NCI-H1694 (cell line): ENCODE data around the gene GAB2.

ENCODE experiments used
- DNase-seq: peaks from one replicate; lab custom pipeline; 2025; lab: John Stamatoyannopoulos, UW

Gene GAB2

GRCh38 chr11:78203184-78203583, 214.4 kb downstream of the GAB2 start:
- no peak for DNase-seq

GRCh38 chr11:78202733-78203167, 214.9 kb downstream of the GAB2 start:
- DNase-seq = no peak

GRCh38 chr11:78201096-78201818, 216.4 kb downstream of the GAB2 start:
- DNase-seq = no peak

DNA sequence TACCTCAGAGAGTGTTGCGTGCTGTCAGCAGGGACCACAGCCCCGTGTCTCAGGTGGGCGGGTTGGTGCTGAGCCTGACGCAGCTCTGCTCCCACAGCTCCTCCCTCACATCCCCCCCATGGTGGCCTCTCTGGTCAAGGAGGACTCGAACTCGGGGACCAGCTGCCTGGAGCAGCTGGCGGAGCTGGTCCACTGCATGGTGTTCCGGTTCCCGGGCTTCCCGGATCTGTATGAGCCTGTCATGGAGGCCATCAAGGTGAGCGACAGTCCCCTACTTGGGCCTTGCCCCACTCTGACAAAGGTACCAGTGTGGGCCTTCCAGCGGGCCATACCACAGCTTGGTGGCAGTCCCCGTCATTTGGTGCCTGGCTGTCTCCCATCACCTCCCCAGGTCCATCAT, 217.1 kb downstream of the GAB2 start:
- no peak for DNase-seq

DNA sequence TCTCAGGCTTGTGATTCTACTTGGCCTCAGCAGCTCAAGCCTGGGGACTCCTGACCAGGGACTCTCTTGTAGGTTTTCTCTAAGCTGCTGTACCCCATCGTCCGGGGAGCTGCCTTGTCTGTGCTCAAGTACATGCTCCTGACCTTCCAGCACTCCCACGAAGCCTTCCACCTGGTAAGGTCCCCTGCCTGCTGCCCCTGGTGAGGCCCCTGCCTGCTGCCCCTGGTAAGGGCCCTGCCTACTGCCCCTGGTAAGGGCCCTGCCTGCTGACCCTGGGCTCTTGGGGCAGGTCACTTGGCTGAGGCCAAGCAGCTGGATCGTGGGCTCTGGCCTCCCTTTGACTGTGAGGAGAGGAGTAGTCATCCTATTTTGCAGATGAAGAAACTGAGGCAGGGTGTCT, 217.6 kb downstream of the GAB2 start:
- no peak for DNase-seq

GRCh38 chr11:78199653-78200015, 218.0 kb downstream of the GAB2 start:
- DNase-seq = no peak

DNA sequence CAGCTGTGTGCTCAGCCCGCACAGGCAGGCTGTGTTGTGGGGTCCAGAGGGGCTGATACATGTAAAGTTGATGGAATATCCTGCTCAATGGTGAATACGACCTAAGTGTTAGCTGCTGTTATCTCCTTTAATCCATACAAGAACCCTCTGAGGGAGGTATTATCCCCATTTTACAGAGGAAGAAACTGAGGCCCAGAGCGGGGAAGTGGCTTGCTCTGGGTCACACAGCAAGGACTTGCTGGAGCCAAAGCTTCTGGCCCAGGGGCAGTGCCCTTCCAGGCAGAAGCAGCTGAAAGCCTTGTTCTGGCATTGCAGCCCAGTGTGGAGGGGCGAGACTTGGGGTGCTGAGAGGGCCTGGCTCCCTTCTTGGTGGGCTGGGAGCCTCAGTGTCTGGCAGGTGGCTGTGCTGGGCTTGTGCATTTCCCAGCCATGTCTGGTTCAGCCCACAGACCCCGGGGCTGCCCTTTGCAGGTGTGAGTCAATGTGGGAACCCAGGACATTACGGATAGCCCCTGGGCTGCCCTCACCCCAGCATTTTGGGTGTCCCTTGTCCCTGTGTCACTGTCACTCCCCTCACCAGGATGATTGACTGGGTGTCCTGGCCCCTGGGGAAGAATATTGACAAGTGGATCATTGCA, 218.5 kb downstream of the GAB2 start:
- DNase-seq = no peak

GRCh38 chr11:78197816-78198215, 219.8 kb downstream of the GAB2 start:
- no peak for DNase-seq

- DNase-seq = no peak
Observed at GRCh38 chr11:78196661-78197091, 220.9 kb downstream of the GAB2 start.

DNA sequence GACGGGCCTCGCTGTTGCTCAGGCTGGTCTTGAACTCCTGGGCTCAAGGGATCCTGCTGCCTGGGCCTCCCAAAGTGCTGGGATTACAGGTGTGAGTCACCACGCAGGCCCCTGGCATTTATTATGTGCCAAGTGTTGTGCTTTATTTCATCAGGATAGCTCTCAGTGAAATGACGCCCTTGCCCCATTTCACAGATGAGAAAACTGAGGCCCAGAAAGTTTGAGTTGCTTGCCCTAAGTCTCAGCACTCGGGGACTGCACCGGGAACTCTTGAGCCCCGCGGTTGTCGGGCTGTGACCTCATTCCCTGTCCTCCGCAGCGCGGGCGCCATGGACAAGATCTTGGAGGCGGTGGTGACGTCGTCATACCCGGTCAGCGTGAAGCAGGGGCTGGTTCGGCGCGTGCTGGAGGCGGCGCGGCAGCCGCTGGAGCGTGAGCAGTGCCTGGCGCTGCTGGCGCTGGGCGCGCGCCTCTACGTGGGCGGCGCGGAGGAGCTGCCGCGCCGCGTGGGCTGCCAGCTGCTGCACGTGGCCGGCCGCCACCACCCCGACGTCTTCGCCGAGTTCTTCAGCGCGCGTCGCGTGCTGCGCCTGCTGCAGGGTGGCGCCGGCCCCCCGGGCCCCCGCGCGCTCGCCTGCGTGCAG, 221.6 kb downstream of the GAB2 start:
- no peak for DNase-seq

- no peak for DNase-seq
Observed at GRCh38 chr11:78194490-78194889, 223.1 kb downstream of the GAB2 start.

DNA sequence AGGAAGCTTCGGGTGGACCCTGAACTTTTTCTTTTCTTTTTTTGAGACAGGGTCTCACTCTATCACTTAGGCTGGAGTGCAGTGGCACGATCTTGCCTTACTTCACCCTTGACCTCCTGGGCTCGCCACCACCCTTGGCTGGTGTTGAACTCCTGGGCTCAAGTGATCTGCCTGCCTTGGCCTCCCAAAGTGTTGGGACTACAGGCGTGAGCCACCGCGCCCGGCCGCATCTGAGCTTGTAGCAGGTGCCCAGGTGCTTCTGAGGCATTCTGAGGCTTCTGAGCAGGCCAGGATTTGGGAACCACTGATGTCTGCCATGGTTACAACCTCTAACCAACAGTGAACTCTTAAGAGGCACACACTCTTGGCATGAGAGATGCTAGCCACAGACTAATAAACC, 223.8 kb downstream of the GAB2 start:
- DNase-seq = no peak

DNA sequence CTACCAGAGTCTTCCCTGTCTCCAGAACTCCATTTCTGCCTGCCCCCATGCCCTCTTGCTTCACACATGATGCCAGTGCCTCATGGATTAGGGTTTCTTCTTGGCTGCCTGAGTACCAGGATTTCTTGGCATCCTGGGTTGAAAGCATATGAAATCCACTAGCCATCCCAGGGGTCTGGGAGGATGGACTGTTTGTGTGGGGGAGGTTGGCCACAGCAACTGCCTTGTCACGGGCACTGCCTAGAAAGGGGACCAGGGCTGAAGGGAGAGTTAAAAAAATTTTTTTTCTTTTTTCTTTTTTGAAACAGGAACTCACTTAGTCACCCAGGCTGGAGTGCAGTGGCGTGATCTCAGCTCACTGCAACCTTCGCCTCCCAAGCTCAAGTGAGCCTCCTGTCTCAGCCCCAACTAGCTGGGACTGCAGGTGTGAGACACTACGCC, 224.7 kb downstream of the GAB2 start:
- no peak for DNase-seq

DNA sequence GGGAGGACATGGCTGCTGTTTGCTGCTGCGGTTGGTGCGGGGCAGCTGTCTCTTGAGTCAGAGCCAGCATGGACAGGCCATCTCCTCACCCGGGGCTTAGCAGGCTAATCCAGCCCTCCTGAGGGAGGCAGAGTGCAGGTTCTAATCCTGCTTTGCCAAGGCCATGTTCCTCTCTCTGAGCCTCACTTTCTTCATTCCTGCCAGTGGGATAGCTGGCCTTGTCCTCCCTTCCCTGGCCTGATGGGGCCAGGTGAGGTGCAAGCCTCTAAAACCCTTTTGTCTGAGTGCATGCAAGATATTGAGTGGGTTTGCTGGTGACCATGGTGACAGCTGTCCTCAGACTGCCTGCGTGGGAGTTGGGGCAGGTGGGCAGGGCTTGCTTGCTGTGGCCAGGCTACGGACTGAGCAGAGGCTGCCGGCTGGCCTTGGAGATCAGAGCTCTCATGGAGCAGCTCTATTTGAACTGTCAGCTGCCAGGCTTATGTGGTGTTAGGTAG, 225.3 kb downstream of the GAB2 start:
- DNase-seq = no peak

- no peak for DNase-seq
Observed at GRCh38 chr11:78190871-78191538, 226.6 kb downstream of the GAB2 start.

DNA sequence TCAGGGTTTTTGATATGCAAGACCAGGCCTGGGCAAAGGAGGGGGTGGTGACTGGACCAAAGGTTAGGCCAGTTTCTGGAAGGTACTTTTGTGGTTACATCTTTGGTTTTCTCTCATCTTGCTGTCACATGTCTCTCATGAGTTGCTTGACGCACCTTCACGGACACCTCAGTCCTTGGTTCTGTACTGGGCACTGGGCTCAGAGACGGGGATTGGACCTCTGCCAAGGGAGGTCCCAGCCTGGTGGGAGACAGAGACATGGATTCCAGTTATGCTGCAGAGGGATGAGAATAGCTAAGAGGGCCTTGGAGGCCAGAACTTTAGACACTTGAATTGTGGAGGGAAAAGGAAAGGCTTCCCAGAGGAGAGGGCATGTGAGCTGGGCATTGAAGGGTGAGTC, 227.2 kb downstream of the GAB2 start:
- DNase-seq = no peak

GRCh38 chr11:78189851-78190250, 227.8 kb downstream of the GAB2 start:
- no peak for DNase-seq

DNA sequence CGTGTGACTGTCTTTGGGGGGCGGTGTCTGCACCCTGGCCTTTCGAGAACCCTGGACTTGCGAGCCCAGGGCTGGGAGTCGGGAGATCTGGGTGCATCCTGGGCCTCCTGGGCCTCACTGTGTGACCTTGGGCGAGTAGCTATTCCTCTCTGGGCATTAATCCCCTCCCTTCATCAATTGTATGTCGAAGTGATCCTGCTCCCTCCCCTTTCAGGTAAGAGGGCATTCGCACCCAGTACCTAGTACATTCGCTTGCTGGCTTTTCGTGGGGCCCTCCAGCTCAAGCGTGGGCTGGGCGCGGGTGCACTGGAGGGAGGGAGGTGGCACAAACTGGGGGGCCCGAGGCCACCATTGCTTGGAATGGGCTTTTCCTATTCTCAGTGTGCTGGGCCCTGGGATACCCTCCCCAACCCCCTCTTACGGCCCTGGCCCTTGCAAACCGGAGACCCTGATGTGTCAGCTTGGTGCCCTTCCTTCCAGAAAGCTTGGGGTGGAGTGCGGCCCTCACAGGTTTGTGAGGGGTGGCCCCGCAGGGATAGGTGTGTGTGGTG, 228.4 kb downstream of the GAB2 start:
- DNase-seq = no peak

DNA sequence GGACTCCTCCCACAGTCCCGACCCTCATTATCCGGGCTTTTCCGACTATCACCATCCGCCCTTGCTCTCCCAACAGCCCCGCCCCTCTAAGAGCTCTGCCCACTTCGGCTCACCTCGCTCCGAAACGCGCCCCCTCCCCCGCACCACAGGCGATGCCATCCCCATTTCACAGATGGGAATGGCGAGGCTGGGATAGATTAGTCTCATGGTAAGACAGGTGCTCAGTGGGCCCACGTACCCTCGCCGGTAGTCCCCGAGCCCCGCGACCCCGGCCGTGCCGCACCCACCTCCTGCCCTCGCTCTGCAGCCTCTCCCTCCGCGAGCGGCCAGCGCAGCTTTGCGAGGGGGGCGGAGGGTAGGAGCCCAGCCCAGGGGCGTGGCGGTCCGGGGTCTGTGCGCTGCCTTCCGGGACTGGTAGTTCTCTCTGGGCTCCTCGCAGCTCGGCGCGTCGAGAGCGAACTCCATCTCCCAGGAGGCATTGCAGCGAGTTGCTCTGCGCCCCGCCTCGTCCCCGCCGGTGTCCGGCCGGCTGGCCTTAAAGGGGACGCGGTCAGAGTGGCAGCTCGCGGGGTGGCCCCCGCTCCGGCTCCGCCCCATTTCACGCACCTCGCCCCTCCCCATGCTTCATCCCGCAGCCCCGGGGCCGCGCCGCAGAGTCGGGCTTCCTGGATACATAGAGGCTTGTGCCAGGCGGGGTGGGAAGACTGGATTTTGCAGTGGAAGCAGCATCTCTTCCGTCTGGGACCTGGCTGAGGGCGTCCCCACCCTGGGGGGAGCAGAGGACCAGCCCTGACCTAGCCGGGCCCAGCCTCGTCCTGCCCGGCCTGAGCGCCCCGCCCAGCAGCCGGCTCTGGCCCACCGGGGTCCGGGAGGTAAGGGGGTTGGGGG, 229.1 kb downstream of the GAB2 start, which contains the start of the genes KCTD21 and USP35:
Gene KCTD21, minus strand, starts transcription at position 341 of the 888 bp plus-strand sequence. CDS start 14,072 bp downstream, outside the sequence.
Gene USP35, plus strand, starts transcription at position 634 of the 888 bp plus-strand sequence. CDS start 7,327 bp downstream, outside the sequence.
- peak; percentile 80 for DNase-seq

- DNase-seq = no peak
Observed at GRCh38 chr11:78187366-78188285, 230.0 kb downstream of the GAB2 start.
